ENCODE measurements around the gene CUEDC1.
A peak's percentile ranks its signal among the peaks of the same experiment; 100 is the strongest.

The CUEDC1 gene, protein sequence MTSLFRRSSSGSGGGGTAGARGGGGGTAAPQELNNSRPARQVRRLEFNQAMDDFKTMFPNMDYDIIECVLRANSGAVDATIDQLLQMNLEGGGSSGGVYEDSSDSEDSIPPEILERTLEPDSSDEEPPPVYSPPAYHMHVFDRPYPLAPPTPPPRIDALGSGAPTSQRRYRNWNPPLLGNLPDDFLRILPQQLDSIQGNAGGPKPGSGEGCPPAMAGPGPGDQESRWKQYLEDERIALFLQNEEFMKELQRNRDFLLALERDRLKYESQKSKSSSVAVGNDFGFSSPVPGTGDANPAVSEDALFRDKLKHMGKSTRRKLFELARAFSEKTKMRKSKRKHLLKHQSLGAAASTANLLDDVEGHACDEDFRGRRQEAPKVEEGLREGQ

GRCh38 chr17:57955183-57955931 is at the start of gene CUEDC1:
Gene CUEDC1 (minus strand): TSS chr17:57955412. CDS start chr17:57885564, 69,848 bp downstream.
- DNase-seq (ENCODE audit: low read depth) = no peak

GRCh38 chr17:58004060-58004459 is 48.8 kb upstream of the CUEDC1 start:
- no peak for DNase-seq (ENCODE audit: low read depth)

DNA sequence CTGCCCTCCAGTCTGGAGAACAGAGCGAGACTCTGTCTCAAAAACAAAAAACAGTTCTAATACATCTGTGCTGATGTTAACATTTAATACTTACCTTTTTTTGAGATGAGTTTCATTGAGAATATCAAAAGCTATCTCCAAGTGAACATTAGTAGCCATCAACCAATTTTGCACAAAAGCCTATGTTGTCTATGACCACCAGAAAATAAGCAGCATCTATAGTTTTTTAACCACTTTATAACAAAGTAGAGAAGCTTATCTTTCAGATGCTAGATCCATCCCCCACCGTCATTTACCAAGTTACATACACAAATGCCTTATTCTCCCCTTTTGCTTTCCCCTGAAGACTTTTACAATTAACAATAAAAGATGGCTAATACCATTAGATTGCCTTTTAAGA is 47.8 kb upstream of the CUEDC1 start:
- DNase-seq (ENCODE audit: low read depth) = no peak

- DNase-seq (ENCODE audit: low read depth) = no peak
Observed at GRCh38 chr17:58002154-58002948, 47.1 kb upstream of the CUEDC1 start.

DNA sequence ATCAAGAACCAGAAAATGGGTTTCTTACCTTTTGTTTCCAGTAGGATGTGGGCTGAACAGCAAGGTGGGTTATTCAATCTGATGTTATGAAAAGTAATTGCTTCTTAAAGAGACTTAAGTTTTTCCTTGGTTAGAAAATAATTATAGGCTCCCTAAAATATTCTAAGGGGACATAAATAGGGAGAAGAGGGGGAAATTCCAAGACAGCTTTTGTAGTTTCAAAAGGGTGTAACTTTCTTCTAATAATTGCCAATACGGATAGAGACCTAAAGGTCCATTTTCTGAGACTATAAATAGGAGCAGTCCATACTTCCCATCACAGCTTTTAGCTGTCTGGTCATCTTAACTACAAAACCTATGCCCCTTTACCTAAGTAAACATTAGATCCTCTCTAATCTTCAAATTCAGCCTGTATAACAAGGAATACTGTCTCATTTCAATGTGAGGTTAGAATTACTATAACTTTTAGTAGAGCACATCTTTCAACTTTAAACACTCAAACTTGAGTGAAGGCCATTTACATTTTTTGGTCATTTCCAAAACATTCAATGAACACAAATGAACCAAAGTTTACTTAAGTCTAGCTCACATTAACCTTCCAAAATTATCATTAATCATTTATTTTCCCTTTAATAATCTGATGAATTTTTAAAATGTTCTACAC is 46.4 kb upstream of the CUEDC1 start:
- no peak for DNase-seq (ENCODE audit: low read depth)

DNA sequence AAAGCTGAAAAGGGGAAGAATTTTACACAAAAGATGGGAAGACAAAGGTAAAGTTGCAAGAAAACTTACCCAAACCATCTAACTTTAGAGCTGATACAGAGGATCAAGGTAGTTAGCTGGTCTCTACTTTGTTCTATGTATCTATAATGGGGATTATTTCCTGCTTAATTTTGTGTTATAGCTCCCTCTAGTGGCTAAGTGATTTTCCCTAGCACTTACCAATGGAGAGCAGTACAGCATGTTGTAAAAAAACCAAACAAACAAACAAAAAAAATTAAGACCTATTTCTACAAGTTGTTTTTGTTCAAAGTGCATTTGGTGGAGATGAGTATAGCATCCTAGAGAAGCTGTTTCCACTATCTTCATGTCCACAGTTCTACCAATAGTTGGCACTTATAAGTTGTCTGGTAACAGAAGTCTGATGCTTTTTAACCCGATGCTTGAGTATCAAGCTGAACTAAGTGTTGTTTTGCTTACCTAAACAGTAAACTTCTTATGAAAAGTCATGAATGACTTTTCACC is 44.3 kb upstream of the CUEDC1 start:
- peak; percentile 68 for DNase-seq (ENCODE audit: low read depth)

DNA sequence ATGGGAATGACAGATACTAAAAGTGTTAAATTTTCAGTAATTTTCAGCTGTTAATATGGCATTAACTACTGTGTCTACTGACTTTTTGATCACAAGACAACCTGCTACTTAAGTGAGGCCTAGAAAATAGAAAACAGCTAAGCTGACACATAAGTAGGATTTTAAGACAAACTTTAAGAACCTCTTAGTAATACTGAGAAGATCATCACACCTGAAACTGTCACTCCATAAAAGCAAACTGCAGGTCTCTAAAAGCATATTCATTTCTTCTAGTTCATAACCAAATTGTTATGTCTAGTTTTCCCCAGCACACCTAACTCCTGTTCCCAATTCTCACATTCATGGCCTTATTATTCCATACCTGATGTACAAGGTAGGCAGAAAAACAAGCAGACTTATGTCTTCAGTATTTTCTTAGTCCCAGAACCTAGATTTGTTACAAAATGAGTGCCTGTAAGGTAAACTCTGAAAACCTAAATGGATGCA is 43.8 kb upstream of the CUEDC1 start:
- DNase-seq (ENCODE audit: low read depth) = no peak

DNA sequence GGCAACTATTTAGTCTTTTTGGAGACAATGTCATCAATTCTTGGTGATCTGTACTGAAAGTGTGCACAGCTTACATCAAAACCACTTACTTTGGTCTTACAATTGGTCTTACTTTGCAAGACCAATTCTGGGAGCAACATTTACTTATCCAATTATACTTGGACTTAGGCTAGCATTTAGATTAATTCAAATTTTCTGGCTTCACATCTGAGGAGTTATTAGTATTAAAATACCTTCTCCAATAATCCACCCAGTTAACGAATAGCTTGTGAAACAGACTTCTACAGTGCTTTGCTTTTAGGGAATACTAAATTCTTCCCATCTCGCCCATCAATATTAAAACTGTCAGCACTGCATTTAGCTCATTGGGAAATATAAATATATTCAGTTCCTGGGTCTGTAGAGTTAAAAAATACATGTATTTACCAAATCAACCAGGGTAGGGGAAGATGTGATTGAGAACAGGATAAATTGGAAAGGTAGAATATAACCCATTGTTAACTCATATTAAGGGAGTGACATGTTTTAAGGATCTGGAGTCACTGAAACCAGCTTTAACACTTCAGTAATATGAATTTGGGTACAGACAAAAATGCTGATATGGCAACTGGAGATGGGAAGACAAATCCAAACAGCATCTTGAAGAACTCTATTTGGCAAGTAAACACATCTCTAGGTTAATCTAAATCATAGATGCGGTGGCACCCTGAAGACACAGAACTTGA is 42.0 kb upstream of the CUEDC1 start:
- DNase-seq (ENCODE audit: low read depth) = no peak

- peak; percentile 82 for DNase-seq (ENCODE audit: low read depth)
Observed at GRCh38 chr17:57995076-57995956, 40.1 kb upstream of the CUEDC1 start.

DNA sequence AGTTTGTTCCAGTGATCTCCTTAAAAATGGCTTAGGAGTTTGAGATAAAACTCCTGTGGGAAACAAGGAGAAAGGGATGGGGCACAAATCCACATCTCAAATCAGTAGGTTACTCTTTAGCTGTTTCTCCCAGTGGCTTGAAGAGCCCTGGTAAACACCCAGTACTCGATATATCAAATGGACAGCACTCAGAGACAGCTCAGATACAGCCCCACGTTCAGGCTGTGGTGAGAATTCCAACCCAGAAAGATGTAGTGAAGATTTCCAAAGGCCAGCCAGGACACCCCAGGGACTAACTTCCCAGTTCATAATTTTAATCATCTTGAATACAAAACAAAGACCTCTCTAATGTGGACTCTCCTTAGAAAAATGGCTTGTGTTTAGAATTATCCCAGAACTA is 39.2 kb upstream of the CUEDC1 start:
- no peak for DNase-seq (ENCODE audit: low read depth)

DNA sequence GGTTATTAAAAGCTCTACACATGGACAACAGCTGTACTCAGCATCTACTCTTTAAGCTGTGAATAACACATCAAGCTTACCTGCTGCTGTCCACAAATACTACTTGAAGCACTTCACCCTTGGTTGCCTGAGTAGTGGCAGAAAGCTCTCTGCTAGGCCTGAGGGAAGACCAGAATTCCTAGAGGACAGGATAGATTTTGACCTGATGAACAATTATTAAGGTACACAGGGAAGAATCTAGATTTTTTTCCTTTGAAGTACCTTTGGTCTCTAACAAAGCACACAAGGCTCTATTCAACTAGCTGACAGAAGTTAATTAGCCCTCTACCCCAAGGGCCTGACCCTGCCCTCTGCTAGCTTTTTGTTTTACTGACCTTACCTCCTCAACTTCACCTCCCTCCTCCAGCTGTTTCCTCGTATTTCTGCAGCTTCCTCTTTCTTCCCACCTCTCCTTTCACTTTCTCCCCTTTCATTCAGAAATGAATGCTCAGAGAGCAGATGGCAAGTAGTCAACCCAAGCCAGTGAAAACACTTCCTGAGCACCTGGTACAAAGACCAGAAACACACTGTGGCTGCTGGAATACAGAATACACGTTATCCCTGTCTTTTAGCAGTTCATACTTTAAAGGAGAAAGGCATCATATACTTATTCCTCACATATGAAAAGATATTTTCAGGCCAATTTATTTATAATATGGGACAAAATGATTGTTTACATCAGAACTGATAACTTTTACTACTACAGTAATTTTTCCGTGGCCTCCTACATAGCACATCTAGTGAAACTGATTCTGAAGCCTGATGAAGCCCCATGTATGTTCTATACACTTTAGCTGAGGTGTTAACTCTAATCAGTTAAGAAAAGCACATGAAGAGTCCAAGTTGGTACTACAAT is 38.5 kb upstream of the CUEDC1 start:
- no peak for DNase-seq (ENCODE audit: low read depth)

DNA sequence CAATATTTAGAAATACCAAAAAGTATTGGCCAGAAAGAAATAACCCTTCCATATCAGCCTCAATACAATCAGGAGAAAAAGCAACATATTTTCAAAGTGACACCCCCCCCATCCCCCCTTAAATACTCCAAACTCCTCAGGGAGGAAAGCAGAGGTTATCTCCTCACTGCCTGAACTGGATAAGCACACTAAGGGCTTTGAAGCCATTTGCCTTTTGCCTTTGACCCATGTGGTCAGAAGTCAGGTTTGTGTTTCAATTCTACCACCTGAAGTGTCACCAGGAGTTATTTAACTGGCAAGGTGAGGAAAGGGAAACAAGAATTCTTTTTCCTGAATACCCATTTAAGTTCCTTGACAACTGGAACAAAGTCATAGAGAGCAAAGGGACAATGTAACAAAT is 36.3 kb upstream of the CUEDC1 start:
- DNase-seq (ENCODE audit: low read depth) = no peak

DNA sequence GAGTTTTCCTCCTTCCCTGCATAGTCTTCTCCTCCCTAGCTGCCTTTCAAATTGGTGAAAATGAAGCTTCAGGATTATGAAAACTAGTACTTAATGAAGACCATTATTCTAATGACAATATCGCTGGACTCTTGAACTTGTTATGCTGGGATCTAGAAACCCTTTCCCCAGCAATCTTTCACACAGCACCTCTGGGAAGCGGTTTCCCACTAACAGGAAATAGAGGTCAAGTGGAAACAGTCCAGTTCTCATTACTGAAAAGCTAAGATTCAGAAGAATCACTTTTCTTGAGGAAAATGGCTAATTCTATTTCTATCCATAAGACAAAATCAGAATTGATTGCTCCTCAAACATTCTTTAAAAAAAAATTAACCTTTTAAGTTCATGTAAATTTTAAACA is 34.8 kb upstream of the CUEDC1 start:
- DNase-seq (ENCODE audit: low read depth) = no peak

- DNase-seq (ENCODE audit: low read depth) = peak; percentile 41
Observed at GRCh38 chr17:57988301-57989250, 33.4 kb upstream of the CUEDC1 start.

GRCh38 chr17:57987581-57988300 is 32.5 kb upstream of the CUEDC1 start, which contains the start of gene VEZF1:
Gene VEZF1 (minus strand): TSS chr17:57988254. CDS start chr17:57988111, 143 bp downstream.
- no peak for DNase-seq (ENCODE audit: low read depth)

- peak; percentile 52 for DNase-seq (ENCODE audit: low read depth)
Observed at GRCh38 chr17:57986841-57987580, 31.8 kb upstream of the CUEDC1 start.
